ENCODE measurements around the gene IKZF3. TPM values are rescaled to one million over a fixed set of nuclear protein-coding genes. Genes with fewer than 3 reads are reported as not detected.
A peak's percentile ranks its signal among the peaks of the same experiment; 100 is the strongest.

Gene IKZF3
- polyA plus RNA-seq, 1 of the 3 experiments (the other 2 are of a cell fraction): not detected

GRCh38 chr17:39736319-39737165, 127.6 kb downstream of the IKZF3 start:
- no peaks in the 10 kb centered on the region for H3K79me2 ChIP-seq (ENCODE audit: insufficient read depth)
- H3K4me1 ChIP-seq (ENCODE audit: control insufficient read depth in 1 of 2, insufficient read depth in 2 of 2, low read depth in 1 of 2, low read length in 1 of 2): no peaks in the 10 kb centered on the region
- no peaks in the 10 kb centered on the region for H3K27me3 ChIP-seq (ENCODE audit: insufficient read depth)
- no peak overlapping the region for H3K27ac ChIP-seq (ENCODE audit: low read depth in 2 of 2, low read length in 1 of 2)
- no peak overlapping the region for H2AFZ ChIP-seq (ENCODE audit: low read depth)
- no peak overlapping the region for H3K4me3 ChIP-seq (ENCODE audit: low read depth in 2 of 2, low read length in 1 of 2)
- H3K36me3 ChIP-seq (replicated peaks in 1 of 2; ENCODE audit: control insufficient read depth in 1 of 2, insufficient read depth in 2 of 2, low read length in 1 of 2): no peaks in the 10 kb centered on the region
- POLR2A ChIA-PET: no interaction called here
- no peaks in the 10 kb centered on the region for H3F3A ChIP-seq (replicated peaks; ENCODE audit: insufficient read depth)
- H3K9me2 ChIP-seq: no peaks in the 10 kb centered on the region
- TF ChIP-seq PBX3 (IDR thresholded peaks at IDR 0.05): peak; percentile 44
- no peak for TF ChIP-seq EP300 (IDR thresholded peaks at IDR 0.05; ENCODE audit: borderline replicate concordance in 1 of 2, low read depth in 1 of 2, low read length in 1 of 2)
- CTCF ChIA-PET: interaction anchor here (1.1 to 1.3 kb wide), 2 partner anchors 13 to 115 kb away, joined by 4 read pairs; no protein-coding TSS in a partner anchor
- WGBS (ENCODE audit: low lambda C conversion rate): 70% methylated on average over 10 of the region's 10 CpGs
- no peaks in the 10 kb centered on the region for H4K20me1 ChIP-seq (ENCODE audit: insufficient read depth)
- H3K4me2 ChIP-seq: no peak overlapping the region
- no peaks in the 10 kb centered on the region for H3K9me3 ChIP-seq
- no peak for DNase-seq
- H3K9ac ChIP-seq: no peak overlapping the region

- Histone ChIP-seq H2AFZ (ENCODE audit: low read depth) (no peak overlapping the region), H3K9me2 (no peaks in the 10 kb centered on the region), H3K27me3 (ENCODE audit: insufficient read depth) (no peaks in the 10 kb centered on the region), H3K4me2 (no peak overlapping the region), H3K36me3 (replicated peaks in 1 of 2; ENCODE audit: control insufficient read depth in 1 of 2, insufficient read depth in 2 of 2, low read length in 1 of 2) (no peaks in the 10 kb centered on the region), H4K20me1 (ENCODE audit: insufficient read depth) (no peaks in the 10 kb centered on the region), H3K9ac (no peak overlapping the region), H3F3A (replicated peaks; ENCODE audit: insufficient read depth) (no peaks in the 10 kb centered on the region), H3K9me3 (no peaks in the 10 kb centered on the region), H3K27ac (ENCODE audit: low read depth in 2 of 2, low read length in 1 of 2) (no peak overlapping the region), H3K79me2 (ENCODE audit: insufficient read depth) (no peaks in the 10 kb centered on the region), H3K4me3 (ENCODE audit: low read depth in 2 of 2, low read length in 1 of 2) (no peak overlapping the region), H3K4me1 (ENCODE audit: control insufficient read depth in 1 of 2, insufficient read depth in 2 of 2, low read depth in 1 of 2, low read length in 1 of 2) (no peaks in the 10 kb centered on the region)
- CTCF ChIA-PET: no interaction called here
- POLR2A ChIA-PET: no interaction called here
- no peak for DNase-seq
- TF ChIP-seq FOXM1 (IDR thresholded peaks at IDR 0.05; ENCODE audit: low read depth) (no peak), GABPA (IDR thresholded peaks at IDR 0.05; ENCODE audit: low read depth) (no peak), TEAD4 (IDR thresholded peaks at IDR 0.05; ENCODE audit: borderline replicate concordance, insufficient read depth) (no peak), RFX5 (IDR thresholded peaks at IDR 0.05; ENCODE audit: low read length) (no peak), RAD21 (IDR thresholded peaks at IDR 0.05; ENCODE audit: low read length) (no peak)
- WGBS (ENCODE audit: low lambda C conversion rate): 47% methylated on average over 2 of the region's 2 CpGs
Measured at GRCh38 chr17:39735882-39736281, 128.2 kb downstream of the IKZF3 start.

- TF ChIP-seq RXRA (IDR thresholded peaks at IDR 0.05; ENCODE audit: borderline replicate concordance, low read depth) (no peak), USF1 (IDR thresholded peaks at IDR 0.05; ENCODE audit: borderline replicate concordance, low read depth) (no peak), NRF1 (IDR thresholded peaks at IDR 0.05; ENCODE audit: low read depth, low read length) (no peak), RAD21 (IDR thresholded peaks at IDR 0.05; ENCODE audit: low read length) (no peak), FOXJ3 (CRISPR knock-in tag; IDR thresholded peaks at IDR 0.05) (no peak), MAX (IDR thresholded peaks at IDR 0.05; ENCODE audit: low read depth) (no peak), JUND (IDR thresholded peaks at IDR 0.05) (no peak), YY1 (IDR thresholded peaks at IDR 0.05; ENCODE audit: low read depth) (no peak), IRF3 (IDR thresholded peaks at IDR 0.05; ENCODE audit: low read depth, low read length) (no peak), MEF2A (IDR thresholded peaks at IDR 0.05; ENCODE audit: borderline replicate concordance, low read depth) (no peak), GABPA (IDR thresholded peaks at IDR 0.05; ENCODE audit: low read depth) (no peak), CHD2 (IDR thresholded peaks at IDR 0.05; ENCODE audit: low read length, partially characterized antibody) (no peak), TAF1 (IDR thresholded peaks at IDR 0.05; ENCODE audit: borderline replicate concordance, low read depth, low read length) (no peak)
- 92% methylated on average over 3 of the region's 3 CpGs for WGBS (ENCODE audit: low lambda C conversion rate)
- H3K27ac ChIP-seq (ENCODE audit: low read depth in 2 of 2, low read length in 1 of 2): no peak overlapping the region
- POLR2A ChIA-PET: no interaction called here
- H3K79me2 ChIP-seq (ENCODE audit: insufficient read depth): no peaks in the 10 kb centered on the region; the same call in 1 of the 2 replicates
- H2AFZ ChIP-seq (ENCODE audit: low read depth): no peak overlapping the region
- H3K9ac ChIP-seq: no peak overlapping the region
- no peaks in the 10 kb centered on the region for H4K20me1 ChIP-seq (ENCODE audit: insufficient read depth)
- no peak for DNase-seq
- no peak overlapping the region for H3K4me2 ChIP-seq
- CTCF ChIA-PET: interaction anchor here (1.1 to 4.6 kb wide), 3 partner anchors 17 to 111 kb away, joined by 3 to 27 read pairs (median 5); no protein-coding TSS in a partner anchor
- no peaks in the 10 kb centered on the region for H3K9me2 ChIP-seq
- peaks cover 0 to 8% of the 10 kb centered on the region in 2 experiments; a peak in 1 of 4 replicates for H3K4me1 ChIP-seq (ENCODE audit: control insufficient read depth in 1 of 2, insufficient read depth in 2 of 2, low read depth in 1 of 2, low read length in 1 of 2)
- no peaks in the 10 kb centered on the region for H3F3A ChIP-seq (replicated peaks; ENCODE audit: insufficient read depth)
- no peaks in the 10 kb centered on the region for H3K9me3 ChIP-seq
- no peaks in the 10 kb centered on the region for H3K27me3 ChIP-seq (ENCODE audit: insufficient read depth)
- no peak overlapping the region for H3K4me3 ChIP-seq (ENCODE audit: low read depth in 2 of 2, low read length in 1 of 2)
- peaks cover 0 to 4% of the 10 kb centered on the region in 2 experiments for H3K36me3 ChIP-seq (replicated peaks in 1 of 2; ENCODE audit: control insufficient read depth in 1 of 2, insufficient read depth in 2 of 2, low read length in 1 of 2)
Measured at GRCh38 chr17:39732586-39732985, 131.5 kb downstream of the IKZF3 start.

Measured in SK-N-SH (cell line).